GM21367 (cell line): Measurements from ENCODE around the gene ZNRD2.
"Not testable (repeated sequence)": the region's sequence is repeated elsewhere in the genome, so short reads cannot be mapped to it uniquely, and the experiment has no call there.

ENCODE experiments used
- ATAC-seq: cut with Tn5 transposase; IDR thresholded peaks from one replicate; pipeline ENCODE4 v1.9.1; 2021; ENCODE audit not compliant: unreplicated experiment

ZNRD2 gene

GRCh38 chr11:65554842-65555430 lies 15.3 kb upstream of the ZNRD2 start:
- no peak for ATAC-seq

- no peak for ATAC-seq
These were observed 14.5 kb upstream of the ZNRD2 start for GRCh38 chr11:65555693-65556231.

- no peak for ATAC-seq
These were observed 13.6 kb upstream of the ZNRD2 start for GRCh38 chr11:65556470-65557279.

GRCh38 chr11:65557280-65558001 lies 12.8 kb upstream of the ZNRD2 start:
- ATAC-seq = no peak

- ATAC-seq = no peak
These were observed 12.0 kb upstream of the ZNRD2 start, which contains the start of gene LTBP3 for GRCh38 chr11:65558002-65558929. Gene LTBP3, minus strand, starts transcription at chr11:65558359. Its CDS starts 400 bp downstream, at chr11:65557959.

- no peak for ATAC-seq
These were observed 11.3 kb upstream of the ZNRD2 start for GRCh38 chr11:65558930-65559509.

- no peak for ATAC-seq
These were observed 10.7 kb upstream of the ZNRD2 start for GRCh38 chr11:65559535-65559934.

GRCh38 chr11:65559951-65560537 lies 10.2 kb upstream of the ZNRD2 start:
- ATAC-seq = no peak

- ATAC-seq = no peak
These were observed 9.5 kb upstream of the ZNRD2 start for GRCh38 chr11:65560555-65561418.

GRCh38 chr11:65562020-65562419 lies 8.3 kb upstream of the ZNRD2 start:
- ATAC-seq = no peak

- no peak for ATAC-seq
These were observed 7.5 kb upstream of the ZNRD2 start for GRCh38 chr11:65562788-65563187.

GRCh38 chr11:65563601-65564000 lies 6.7 kb upstream of the ZNRD2 start:
- no peak for ATAC-seq

GRCh38 chr11:65564879-65565559 lies 5.3 kb upstream of the ZNRD2 start:
- ATAC-seq = not testable (repeated sequence)

- ATAC-seq = no peak
These were observed 4.4 kb upstream of the ZNRD2 start for GRCh38 chr11:65565624-65566453.

GRCh38 chr11:65569164-65569972 lies 909 bp upstream of the ZNRD2 start:
- no peak for ATAC-seq

GRCh38 chr11:65571420-65571819 lies 1.1 kb downstream of the ZNRD2 start:
- no peak for ATAC-seq

- ATAC-seq = no peak
These were observed 1.7 kb downstream of the ZNRD2 start for GRCh38 chr11:65571940-65572339.
